ENCODE results near the gene DDX25. TPM values are rescaled to one million over a fixed set of nuclear protein-coding genes. Genes with fewer than 3 reads are reported as not detected.

DDX25 gene
- total RNA-seq, 1 experiment from 2014 or later, result not detected

DNA sequence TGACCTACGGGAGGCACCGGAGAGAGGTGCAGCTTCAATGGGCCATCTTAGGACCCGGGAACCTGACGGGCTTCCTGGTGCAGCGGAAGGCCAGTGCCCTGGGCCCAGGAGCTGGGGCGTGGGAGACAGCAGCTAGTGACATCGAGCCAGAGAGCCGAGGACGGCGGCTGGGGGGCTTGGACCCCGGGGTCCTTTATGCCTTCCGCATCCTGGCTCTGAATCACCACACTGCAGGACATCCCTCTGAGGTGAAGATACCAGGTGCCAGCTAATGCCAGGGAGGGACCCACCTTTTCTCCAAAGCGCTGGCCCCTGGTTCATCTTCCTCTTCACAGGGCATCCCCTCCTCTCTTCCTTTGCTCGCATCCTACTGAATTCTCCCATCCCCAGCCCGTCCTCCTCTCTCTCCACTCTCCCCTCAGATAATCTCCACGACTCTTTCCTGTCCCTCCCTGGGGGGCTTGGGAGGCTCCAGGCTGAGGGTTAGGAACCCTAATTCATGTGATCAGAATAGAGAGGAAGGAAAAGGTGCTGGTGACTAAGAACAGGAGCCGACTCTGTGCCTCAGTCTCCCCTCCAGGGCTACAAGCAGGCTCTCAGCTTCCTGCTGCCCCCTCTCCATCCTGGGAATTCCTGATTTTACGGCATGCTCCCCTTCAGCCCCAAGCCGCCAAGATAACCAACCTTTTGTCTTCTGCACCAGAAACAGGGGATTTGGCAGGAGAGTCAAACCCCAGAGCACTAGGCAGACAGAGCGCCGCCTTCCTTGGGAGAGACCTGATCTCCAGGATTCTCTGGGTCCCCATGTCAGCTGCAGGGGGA is 50.0 kb downstream of the DDX25 start:
- Histone ChIP-seq H3K27me3 (replicated peaks) (no peaks in the 10 kb centered on the region), H3K27ac (no peak overlapping the region), H3K9me3 (replicated peaks) (no peaks in the 10 kb centered on the region), H3K36me3 (no peaks in the 10 kb centered on the region), H3K4me3 (no peak overlapping the region), H3K4me1 (replicated peaks) (no peaks in the 10 kb centered on the region)
- DNase-seq (ENCODE audit: low read depth in 1 of 2, low spot score in 2 of 2), result no peak

DNA sequence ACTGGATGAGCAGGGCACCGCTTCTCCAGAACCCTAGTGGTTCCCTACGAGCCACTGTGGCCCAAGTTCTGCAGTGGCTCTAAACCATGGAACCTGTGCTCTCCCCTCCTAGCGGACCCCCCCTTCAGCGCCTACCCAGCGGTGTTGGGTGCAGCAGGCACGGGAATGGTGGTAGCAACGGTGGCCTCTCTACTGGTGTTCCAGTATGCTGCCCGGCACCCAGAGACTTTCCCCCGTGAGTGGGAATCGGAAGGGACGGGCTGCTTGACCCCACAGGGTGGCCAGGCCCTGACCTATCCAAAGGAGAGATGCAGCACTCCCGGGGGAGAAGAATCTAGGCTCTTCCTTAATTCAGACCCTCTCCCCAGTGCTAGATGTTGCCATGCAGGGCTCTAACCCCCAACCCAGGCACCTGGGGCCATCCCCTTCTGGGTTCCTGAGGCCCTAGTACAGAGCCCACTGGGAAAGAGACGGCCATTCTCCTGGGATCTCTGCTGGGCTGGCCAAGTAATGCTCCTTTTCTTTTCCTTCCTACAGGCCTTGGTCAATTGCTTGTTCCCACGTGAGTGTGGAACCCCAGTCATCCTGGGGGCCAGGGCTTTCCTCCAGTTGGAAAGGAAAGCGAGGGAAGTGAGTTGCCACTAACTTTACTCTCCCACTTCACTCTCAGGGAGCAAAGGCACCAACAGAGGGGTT is 50.8 kb downstream of the DDX25 start:
- no peaks in the 10 kb centered on the region for H3K9me3 ChIP-seq (replicated peaks)
- H3K4me3 ChIP-seq, result no peak overlapping the region
- H3K4me1 ChIP-seq (replicated peaks), result no peaks in the 10 kb centered on the region
- H3K27me3 ChIP-seq (replicated peaks), result no peaks in the 10 kb centered on the region
- no peak for DNase-seq (ENCODE audit: low read depth in 1 of 2, low spot score in 2 of 2)
- H3K36me3 ChIP-seq, result no peaks in the 10 kb centered on the region
- H3K27ac ChIP-seq, result no peak overlapping the region

DNA sequence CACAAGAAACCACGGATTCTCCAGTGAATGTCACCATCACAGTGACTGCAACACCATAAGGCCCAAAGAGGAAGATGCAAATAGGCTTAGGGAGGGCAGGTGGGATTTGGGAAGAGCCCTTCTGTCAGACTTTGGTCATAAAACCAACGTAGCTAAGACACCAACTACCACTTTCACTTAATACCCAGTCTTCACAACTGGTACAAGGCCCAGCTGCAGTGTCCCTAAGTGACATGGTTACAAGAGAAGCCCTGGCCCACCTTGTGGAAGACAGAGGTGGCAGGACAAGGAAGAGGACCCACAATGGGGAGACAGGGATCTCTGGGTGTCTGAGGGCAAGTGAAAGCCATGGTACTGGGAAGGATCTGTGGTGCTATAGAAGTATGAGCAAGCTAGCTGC is 51.5 kb downstream of the DDX25 start:
- no peak for DNase-seq (ENCODE audit: low read depth in 1 of 2, low spot score in 2 of 2)
- no peaks in the 10 kb centered on the region for H3K36me3 ChIP-seq
- no peaks in the 10 kb centered on the region for H3K9me3 ChIP-seq (replicated peaks)
- H3K27ac ChIP-seq, result no peak overlapping the region
- no peaks in the 10 kb centered on the region for H3K4me1 ChIP-seq (replicated peaks)
- H3K4me3 ChIP-seq, result no peak overlapping the region
- no peaks in the 10 kb centered on the region for H3K27me3 ChIP-seq (replicated peaks)

DNA sequence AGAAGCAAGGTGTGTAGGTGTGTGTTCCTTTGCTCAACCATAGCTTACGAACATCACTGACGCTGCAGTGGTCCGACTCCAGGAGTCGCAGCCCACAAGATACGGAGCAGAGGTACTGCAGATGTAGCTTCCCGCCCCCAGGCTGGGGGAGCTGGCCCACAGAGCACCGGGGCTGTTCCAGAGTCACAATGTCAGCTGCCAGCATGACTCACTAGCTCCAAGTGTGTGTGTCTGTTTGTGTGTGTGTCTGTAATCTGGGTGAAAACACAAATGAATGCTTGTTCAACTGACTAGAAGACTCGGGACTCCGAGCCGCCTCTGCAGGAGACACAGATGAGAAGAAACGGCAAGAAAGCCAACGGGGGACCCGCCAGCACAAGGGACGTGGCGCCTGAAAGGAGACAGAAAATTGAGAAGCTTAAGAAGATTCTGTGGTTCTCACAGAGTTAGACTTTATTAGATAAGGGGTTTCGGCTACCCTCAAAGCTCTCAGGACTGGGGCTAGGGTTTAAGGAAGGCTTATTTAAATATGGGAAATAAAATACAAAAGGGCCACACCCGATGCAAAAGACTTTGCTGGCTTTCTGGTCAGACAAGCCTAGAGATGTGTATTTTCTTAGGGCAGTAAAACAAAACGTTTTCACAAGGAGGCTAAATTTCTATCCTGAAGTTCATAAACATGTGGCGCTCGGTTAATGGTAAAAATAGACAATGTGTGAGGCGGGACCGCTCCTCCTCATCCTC is 52.3 kb downstream of the DDX25 start:
- H3K27ac ChIP-seq, result no peak overlapping the region
- H3K4me3 ChIP-seq, result no peak overlapping the region
- no peak for DNase-seq (ENCODE audit: low read depth in 1 of 2, low spot score in 2 of 2)
- H3K36me3 ChIP-seq, result no peaks in the 10 kb centered on the region
- H3K27me3 ChIP-seq (replicated peaks), result no peaks in the 10 kb centered on the region
- H3K4me1 ChIP-seq (replicated peaks), result no peaks in the 10 kb centered on the region
- H3K9me3 ChIP-seq (replicated peaks), result no peaks in the 10 kb centered on the region

DNA sequence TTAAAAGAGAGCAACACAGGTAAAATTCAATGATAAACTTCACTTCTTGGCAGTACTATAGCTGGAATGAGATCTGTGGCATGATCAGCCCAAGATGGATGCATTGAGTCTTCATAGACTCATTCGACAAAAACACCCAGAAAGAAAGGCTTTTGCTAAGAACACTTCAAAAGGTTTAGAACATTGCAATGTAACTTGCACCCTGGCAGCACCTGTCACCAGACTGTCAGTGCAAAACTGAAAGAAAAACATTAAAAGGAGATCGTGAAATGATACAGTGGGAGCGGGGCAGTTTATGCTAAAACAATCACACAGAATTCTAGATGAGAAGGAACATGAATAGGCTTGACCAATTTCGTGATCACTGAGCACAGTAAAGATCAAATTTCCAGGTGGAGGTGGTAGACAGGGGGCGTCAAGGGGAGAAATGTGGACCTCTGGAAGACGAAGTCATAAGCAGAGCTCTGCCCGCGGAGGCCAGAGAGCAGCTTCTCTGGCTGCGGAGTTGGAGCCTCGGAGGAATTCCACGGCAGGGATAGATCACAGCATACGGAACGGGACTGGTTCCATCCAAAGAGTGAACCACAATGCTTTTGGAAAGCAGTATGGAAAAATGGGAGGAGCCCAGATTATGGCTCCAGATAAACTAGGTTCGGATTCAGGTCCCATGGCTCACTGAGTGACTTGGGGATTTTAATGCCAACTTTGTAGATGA is 53.5 kb downstream of the DDX25 start:
- no peaks in the 10 kb centered on the region for H3K9me3 ChIP-seq (replicated peaks)
- no peaks in the 10 kb centered on the region for H3K4me1 ChIP-seq (replicated peaks)
- no peak overlapping the region for H3K27ac ChIP-seq
- H3K36me3 ChIP-seq, result no peaks in the 10 kb centered on the region
- H3K4me3 ChIP-seq, result peak overlapping the region; percentile 14; the same call in 1 of the 2 replicates
- no peaks in the 10 kb centered on the region for H3K27me3 ChIP-seq (replicated peaks)
- no peak for DNase-seq (ENCODE audit: low read depth in 1 of 2, low spot score in 2 of 2)

DNA sequence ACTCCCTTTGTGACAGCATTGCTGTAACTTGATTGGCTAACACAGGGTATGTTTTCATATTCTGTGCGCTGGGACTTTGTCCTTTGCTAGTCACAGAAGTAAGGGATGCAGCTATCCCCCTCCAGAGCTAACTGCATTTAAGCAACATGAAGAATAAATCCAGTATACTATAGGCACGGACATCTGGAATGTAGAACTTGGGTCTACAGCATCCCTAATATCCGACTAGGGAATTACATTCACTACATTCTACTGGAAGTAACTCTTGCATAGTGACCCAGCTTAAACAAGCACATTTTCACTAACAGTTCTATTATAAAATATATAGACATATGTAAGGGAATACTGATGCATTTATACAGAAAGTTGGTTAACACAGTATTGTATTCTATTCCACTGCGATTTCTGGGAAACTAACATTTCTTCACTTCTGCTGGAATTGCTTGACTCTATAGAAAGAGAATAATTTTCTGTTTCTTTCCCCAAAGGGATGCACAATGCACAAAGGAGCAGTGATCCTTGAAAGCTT is 54.6 kb downstream of the DDX25 start:
- Histone ChIP-seq H3K27me3 (replicated peaks) (no peaks in the 10 kb centered on the region), H3K4me3 (no peak overlapping the region)
- no peak for DNase-seq (ENCODE audit: low read depth in 1 of 2, low spot score in 2 of 2)

DNA sequence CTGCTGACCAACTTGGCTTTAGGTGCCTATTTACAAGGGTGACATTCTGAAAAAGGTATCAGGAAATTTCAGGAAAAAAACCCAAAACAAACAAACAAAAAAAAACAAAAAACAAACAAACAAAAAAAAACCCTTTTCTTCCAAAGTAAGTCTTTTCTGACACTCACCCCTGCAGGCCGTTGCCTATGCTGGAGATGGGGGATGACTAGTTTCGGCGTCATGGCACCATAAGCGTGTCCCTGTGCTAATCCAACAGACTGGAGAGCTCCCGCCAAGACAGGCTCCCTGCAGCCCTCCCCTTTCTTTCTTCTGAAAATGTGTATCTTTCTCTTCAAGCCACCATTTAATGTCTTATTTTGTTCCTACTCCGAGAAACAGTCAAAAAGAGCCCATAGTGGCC is 55.2 kb downstream of the DDX25 start:
- Histone ChIP-seq H3K36me3 (no peaks in the 10 kb centered on the region), H3K27ac (no peak overlapping the region), H3K4me1 (replicated peaks) (no peaks in the 10 kb centered on the region), H3K27me3 (replicated peaks) (no peaks in the 10 kb centered on the region), H3K4me3 (no peak overlapping the region), H3K9me3 (replicated peaks) (no peaks in the 10 kb centered on the region)
- no peak for DNase-seq (ENCODE audit: low read depth in 1 of 2, low spot score in 2 of 2)

More for the DNA sequence above, 54.6 kb downstream of the DDX25 start:
- Histone ChIP-seq H3K9me3 (replicated peaks) (no peaks in the 10 kb centered on the region), H3K4me1 (replicated peaks) (no peaks in the 10 kb centered on the region), H3K27ac (no peak overlapping the region), H3K36me3 (no peaks in the 10 kb centered on the region)

DNA sequence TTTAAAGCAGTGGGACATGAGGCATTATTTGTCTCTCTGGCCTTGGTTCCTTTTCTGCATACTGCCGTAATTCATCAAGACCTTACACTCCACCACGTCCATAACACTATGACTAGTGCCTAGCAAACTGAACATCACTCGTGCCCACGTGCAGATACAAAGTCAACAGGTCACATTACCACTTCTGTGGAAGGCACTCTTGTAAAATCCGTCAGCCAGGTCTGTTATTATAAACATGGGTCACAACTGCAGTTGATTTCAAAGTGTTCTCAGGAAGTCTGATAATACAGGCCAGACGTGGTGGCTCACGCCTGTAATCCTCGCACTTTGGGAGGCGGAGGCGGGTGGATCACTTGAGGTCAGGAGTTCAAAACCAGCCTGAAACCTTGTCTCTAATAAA is 55.6 kb downstream of the DDX25 start:
- H3K9me3 ChIP-seq (replicated peaks), result no peaks in the 10 kb centered on the region
- H3K27ac ChIP-seq, result no peak overlapping the region
- no peaks in the 10 kb centered on the region for H3K27me3 ChIP-seq (replicated peaks)
- DNase-seq (ENCODE audit: low read depth in 1 of 2, low spot score in 2 of 2), result no peak
- no peaks in the 10 kb centered on the region for H3K36me3 ChIP-seq
- H3K4me1 ChIP-seq (replicated peaks), result no peaks in the 10 kb centered on the region
- no peak overlapping the region for H3K4me3 ChIP-seq

DNA sequence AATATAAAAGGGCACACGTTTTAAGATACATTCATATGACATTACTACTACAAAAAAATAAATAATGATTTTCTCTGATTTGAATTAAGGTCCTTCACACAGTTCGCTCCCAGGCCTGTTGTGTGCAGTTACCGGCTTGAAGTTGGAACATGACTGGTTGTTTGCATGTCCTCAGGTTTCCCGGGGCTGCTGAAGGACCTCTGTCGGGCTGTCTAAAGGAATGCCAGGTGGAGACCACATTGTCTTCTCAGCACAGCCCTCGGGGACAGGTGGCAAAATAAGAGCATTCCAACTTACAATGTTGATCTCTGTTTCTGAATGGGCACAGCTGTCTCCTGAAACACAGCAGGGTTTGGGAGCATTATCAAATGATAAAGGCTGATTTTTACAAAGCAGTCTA is 56.5 kb downstream of the DDX25 start:
- no peaks in the 10 kb centered on the region for H3K36me3 ChIP-seq
- no peak overlapping the region for H3K4me3 ChIP-seq
- no peaks in the 10 kb centered on the region for H3K9me3 ChIP-seq (replicated peaks)
- H3K27ac ChIP-seq, result no peak overlapping the region
- no peaks in the 10 kb centered on the region for H3K4me1 ChIP-seq (replicated peaks)
- H3K27me3 ChIP-seq (replicated peaks), result no peaks in the 10 kb centered on the region
- no peak for DNase-seq (ENCODE audit: low read depth in 1 of 2, low spot score in 2 of 2)

DNA sequence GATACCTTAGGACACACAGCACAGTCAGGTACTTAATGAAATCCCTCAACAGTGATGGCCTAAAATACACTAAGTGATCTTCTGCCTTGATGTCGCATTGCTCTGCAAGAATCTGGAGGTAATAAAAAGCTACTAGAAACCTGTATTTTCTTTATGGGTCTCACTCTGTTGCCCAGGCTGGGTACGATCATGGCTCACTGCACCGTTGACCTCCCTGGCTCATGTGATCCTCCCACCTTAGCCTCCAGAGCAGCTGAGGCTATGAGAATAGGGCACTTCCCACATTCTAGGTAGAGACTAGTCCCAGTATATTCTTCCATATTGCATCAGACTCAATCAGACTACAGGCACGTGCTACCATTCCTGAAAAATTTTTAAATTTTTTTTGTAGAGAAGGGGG is 63.2 kb downstream of the DDX25 start:
- Histone ChIP-seq H3K4me1 (replicated peaks) (no peaks in the 10 kb centered on the region), H3K27me3 (replicated peaks) (no peaks in the 10 kb centered on the region), H3K4me3 (no peak overlapping the region), H3K9me3 (replicated peaks) (no peaks in the 10 kb centered on the region), H3K36me3 (no peaks in the 10 kb centered on the region), H3K27ac (no peak overlapping the region)
- DNase-seq (ENCODE audit: low read depth in 1 of 2, low spot score in 2 of 2), result no peak

DNA sequence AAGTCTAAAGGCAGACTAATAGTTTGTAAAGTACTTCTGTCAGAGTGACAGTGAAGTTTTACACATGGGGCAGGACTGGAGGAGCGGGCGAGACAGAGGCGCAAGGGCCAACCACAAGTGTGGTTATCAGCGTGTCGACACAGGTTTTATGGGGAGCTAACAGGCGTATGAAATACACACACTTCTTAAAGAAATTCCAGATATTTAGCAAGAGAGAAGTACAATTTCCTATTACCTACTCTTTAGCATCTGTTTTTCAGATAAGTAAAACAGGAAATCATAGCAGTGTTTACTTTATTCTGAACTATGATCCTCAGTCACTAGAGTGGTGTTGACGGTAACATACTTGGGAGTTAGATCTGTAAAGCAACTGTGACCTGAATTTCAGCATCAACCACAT is 64.0 kb downstream of the DDX25 start:
- Histone ChIP-seq H3K36me3 (no peaks in the 10 kb centered on the region), H3K27me3 (replicated peaks) (no peaks in the 10 kb centered on the region), H3K9me3 (replicated peaks) (no peaks in the 10 kb centered on the region), H3K27ac (no peak overlapping the region), H3K4me1 (replicated peaks) (no peaks in the 10 kb centered on the region), H3K4me3 (no peak overlapping the region)
- no peak for DNase-seq (ENCODE audit: low read depth in 1 of 2, low spot score in 2 of 2)

DNA sequence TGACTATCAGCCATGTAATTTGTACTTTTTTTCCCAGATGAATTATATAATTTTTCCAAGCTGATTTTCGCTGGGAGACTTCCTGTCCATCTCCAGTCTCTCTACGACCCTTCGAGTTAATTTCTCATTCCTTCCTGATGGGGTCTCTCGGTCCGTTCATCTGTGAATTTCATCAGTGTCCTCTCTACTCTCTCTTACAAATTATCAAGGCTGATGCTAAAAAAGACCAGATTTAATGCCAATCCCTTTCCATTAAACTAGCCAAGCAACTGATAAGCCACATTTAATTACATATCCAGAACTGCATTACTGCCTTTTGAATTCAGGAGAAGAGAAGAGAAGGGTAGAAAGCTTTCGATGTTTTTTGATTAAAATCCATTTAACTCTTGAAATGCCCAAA is 67.3 kb downstream of the DDX25 start:
- no peaks in the 10 kb centered on the region for H3K9me3 ChIP-seq (replicated peaks)
- H3K27ac ChIP-seq, result no peak overlapping the region
- no peak for DNase-seq (ENCODE audit: low read depth in 1 of 2, low spot score in 2 of 2)
- no peaks in the 10 kb centered on the region for H3K27me3 ChIP-seq (replicated peaks)
- no peaks in the 10 kb centered on the region for H3K36me3 ChIP-seq
- H3K4me3 ChIP-seq, result no peak overlapping the region
- no peaks in the 10 kb centered on the region for H3K4me1 ChIP-seq (replicated peaks)

DNA sequence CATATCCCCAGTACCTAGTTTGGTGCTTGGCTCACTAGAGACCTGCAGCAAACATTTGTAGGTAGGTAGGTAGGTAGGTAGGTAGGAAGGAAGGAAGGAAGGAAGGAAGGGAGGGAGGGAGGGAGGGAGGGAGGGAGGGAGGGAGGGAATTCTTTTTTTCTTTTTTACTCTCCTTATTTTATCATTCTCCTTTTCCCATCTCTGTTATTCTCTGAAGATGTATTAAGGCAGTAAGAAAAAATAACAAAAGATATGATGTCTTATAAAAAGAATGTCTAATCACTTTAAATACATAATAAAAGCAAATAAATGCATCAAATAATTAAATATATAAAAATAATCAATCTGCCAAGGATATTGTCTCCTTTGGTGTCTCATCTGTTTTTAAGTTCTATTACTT is 70.0 kb downstream of the DDX25 start:
- Histone ChIP-seq H3K27ac (no peak overlapping the region), H3K9me3 (replicated peaks) (no peaks in the 10 kb centered on the region), H3K27me3 (replicated peaks) (no peaks in the 10 kb centered on the region), H3K4me1 (replicated peaks) (peaks cover 15% of the 10 kb centered on the region), H3K36me3 (no peaks in the 10 kb centered on the region), H3K4me3 (no peak overlapping the region)
- no peak for DNase-seq (ENCODE audit: low read depth in 1 of 2, low spot score in 2 of 2)

All from SJSA1 (cell line).